ENCODE measurements around the gene DENND1B. TPM values are rescaled to one million over a fixed set of nuclear protein-coding genes. Genes with fewer than 3 reads are reported as not detected.

DENND1B gene
- total RNA-seq, 1 donor from 2014 or later: 5.9 TPM

GRCh38 chr1:197677752-197678295 is 97.5 kb downstream of the DENND1B start:
- TF ChIP-seq CTCF (conservative IDR thresholded peaks at IDR 0.05; ENCODE audit: low read depth, low read length): no peak

GRCh38 chr1:197677313-197677712 is 98.0 kb downstream of the DENND1B start:
- TF ChIP-seq CTCF (conservative IDR thresholded peaks at IDR 0.05; ENCODE audit: low read depth, low read length): no peak
- DNase-seq (ENCODE audit: low read depth): no peak
- no peak overlapping the region for H3K4me3 ChIP-seq (ENCODE audit: low read depth, low read length)

More at GRCh38 chr1:197677752-197678295, 97.5 kb downstream of the DENND1B start:
- DNase-seq (ENCODE audit: low read depth): no peak
- no peak overlapping the region for H3K4me3 ChIP-seq (ENCODE audit: low read depth, low read length)

DNA sequence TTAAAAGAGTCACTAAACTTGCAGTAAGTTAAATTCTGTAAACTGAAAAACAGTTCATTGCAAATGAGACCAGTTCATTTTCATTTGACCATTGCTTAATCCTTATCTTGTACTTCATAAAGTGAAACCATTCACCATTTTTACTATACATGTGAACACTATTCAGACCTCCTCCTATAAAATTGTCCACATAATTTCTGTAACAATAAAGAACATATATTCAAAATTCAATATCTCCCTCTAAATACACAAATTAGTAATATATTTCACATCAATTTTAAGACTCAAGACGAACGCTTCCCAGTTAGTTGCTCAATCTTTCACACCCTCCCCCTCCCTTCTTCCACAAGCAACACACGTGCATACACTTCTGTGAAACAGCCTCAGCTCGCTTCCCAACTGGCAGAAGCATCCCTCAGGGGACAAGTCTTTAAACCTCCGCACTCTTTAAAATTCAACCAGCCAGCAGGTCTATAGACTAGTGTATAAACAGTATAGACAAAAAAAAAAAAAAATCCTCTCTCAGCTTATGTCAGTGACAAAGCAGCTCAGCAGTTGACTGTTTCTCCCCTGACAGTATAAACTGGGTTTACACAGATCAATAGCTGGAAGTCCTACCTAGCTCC is 99.6 kb downstream of the DENND1B start:
- H3K4me3 ChIP-seq (ENCODE audit: low read depth, low read length): peak overlapping the region; percentile 39
- no peak for TF ChIP-seq CTCF (conservative IDR thresholded peaks at IDR 0.05; ENCODE audit: low read depth, low read length)
- no peak for DNase-seq (ENCODE audit: low read depth)

- no peak for TF ChIP-seq CTCF (conservative IDR thresholded peaks at IDR 0.05; ENCODE audit: low read depth, low read length)
- no peak overlapping the region for H3K4me3 ChIP-seq (ENCODE audit: low read depth, low read length)
- DNase-seq (ENCODE audit: low read depth): no peak
Observed at GRCh38 chr1:197674286-197674685, 101.0 kb downstream of the DENND1B start.

- H3K4me3 ChIP-seq (ENCODE audit: low read depth, low read length): no peak overlapping the region
- no peak for TF ChIP-seq CTCF (conservative IDR thresholded peaks at IDR 0.05; ENCODE audit: low read depth, low read length)
- no peak for DNase-seq (ENCODE audit: low read depth)
Observed at GRCh38 chr1:197673292-197673691, 102.0 kb downstream of the DENND1B start.

DNA sequence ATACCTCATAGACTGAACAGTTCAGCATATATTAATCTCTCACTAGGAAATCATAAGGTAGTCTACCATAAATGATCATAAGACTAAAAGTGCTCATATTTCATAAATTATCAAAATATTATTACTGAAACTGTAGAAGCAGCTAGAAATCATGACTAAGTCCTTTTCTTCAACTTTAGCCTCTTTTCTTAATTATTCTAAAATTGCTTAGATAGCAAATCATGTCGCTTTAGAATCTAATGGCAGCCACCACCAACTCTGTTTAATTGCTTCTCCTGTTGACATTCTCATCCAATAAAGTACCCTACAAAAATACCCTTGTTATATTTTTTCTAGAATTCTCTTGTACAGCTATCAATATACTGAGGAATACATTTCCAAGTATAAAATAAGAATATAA is 102.9 kb downstream of the DENND1B start:
- DNase-seq (ENCODE audit: low read depth): no peak
- TF ChIP-seq CTCF (conservative IDR thresholded peaks at IDR 0.05; ENCODE audit: low read depth, low read length): no peak
- H3K4me3 ChIP-seq (ENCODE audit: low read depth, low read length): no peak overlapping the region

DNA sequence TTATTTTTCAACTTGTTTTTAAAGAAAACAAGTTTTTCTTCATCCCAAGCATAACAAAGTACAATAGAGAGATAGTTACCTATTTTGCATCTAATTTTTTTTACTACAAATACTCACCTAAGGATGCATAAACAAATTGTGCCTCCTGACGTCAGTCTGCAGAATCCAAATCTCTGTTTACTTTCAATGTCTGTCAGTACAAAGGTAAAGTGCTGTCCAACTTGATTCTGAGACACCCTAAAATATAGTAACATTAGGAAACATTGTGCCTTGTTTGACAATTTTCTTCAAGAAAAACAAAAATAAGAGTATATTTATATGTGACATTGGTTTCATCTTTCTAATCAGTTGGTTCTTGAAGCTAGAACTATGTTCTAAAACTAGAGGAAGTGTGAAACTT is 103.4 kb downstream of the DENND1B start:
- no peak for TF ChIP-seq CTCF (conservative IDR thresholded peaks at IDR 0.05; ENCODE audit: low read depth, low read length)
- no peak overlapping the region for H3K4me3 ChIP-seq (ENCODE audit: low read depth, low read length)
- no peak for DNase-seq (ENCODE audit: low read depth)
